HepG2 (cell line): Measurements from ENCODE around the gene RBM34. TPM values are rescaled to one million over a fixed set of nuclear protein-coding genes. Genes with fewer than 3 reads are reported as not detected.
A peak's percentile ranks its signal among the peaks of the same experiment; 100 is the strongest.

Experiments used
- ZC3H4 ChIP-seq: sonication (generic); formaldehyde crosslinking; IDR thresholded peaks from 2 replicates; pipeline ENCODE4 v1.4.0; 2020; ENCODE audit warnings: missing genetic modification reagents, borderline replicate concordance
- ZNF432 ChIP-seq: sonication (generic); formaldehyde crosslinking; IDR thresholded peaks from 2 replicates; pipeline ENCODE4 v1.5.0; 2020; ENCODE audit warnings: missing genetic modification reagents, mild to moderate bottlenecking, borderline replicate concordance
- ZNF549 ChIP-seq: sonication (generic); formaldehyde crosslinking; IDR thresholded peaks from 2 replicates; pipeline ENCODE4 v1.5.0; 2020; ENCODE audit warnings: missing genetic modification reagents
- ZNF619 ChIP-seq: sonication (generic); formaldehyde crosslinking; IDR thresholded peaks from 2 replicates; pipeline ENCODE4 v1.4.0; 2020; ENCODE audit warnings: mild to moderate bottlenecking, missing genetic modification reagents
- ZNF770 ChIP-seq: sonication (generic); formaldehyde crosslinking; IDR thresholded peaks from 2 replicates; pipeline ENCODE4 v1.5.0; 2020; ENCODE audit warnings: mild to moderate bottlenecking, missing genetic modification reagents
- ZSCAN29 ChIP-seq: sonication (generic); formaldehyde crosslinking; conservative IDR thresholded peaks from 2 replicates; pipeline ENCODE4 v1.4.0; 2020; ENCODE audit warnings: mild to moderate bottlenecking, missing genetic modification reagents
- polyA plus RNA-seq, 8 experiments: library from polyadenylated mRNA; depleted of rRNA in 3 of 8; stranded (reverse) in 7 of 8; unstranded in 1 of 8; fragments of >200 nt; fragmentation: Illumina TruSeq in 4 of 8; extraction: Trizol in 4 of 8; gene quantifications; 2 replicates each; pipeline versions ENCODE4 v1.2.1 to v1.2.3, GENCODE V29; 2011 to 2016; ENCODE audit warnings: low read depth in 4 of 8, missing spikeins in 1 of 8, mixed read lengths in 1 of 8; ENCODE audit not compliant: insufficient read depth in 1 of 8
- total RNA-seq, 5 experiments: library from RNA; depleted of rRNA; stranded (reverse); fragments of >200 nt; fragmentation: Illumina TruSeq; extraction: Trizol; gene quantifications; 2 replicates each; pipeline ENCODE4 v1.2.3, GENCODE V29; 2016; ENCODE audit warnings: low read depth in 1 of 5
- TF ChIP-seq, protein P1 (sequence below): sonication (generic); formaldehyde crosslinking; IDR thresholded peaks from 2 replicates; pipeline ENCODE4 v1.4.0; 2020; ENCODE audit warnings: missing genetic modification reagents

RBM34 gene
- total and polyA plus RNA-seq, 2 of the 13 experiments (the other 11 are each of a cell fraction or from before 2014, with no cell fraction given), result 34.7 to 73.0 TPM

GRCh38 chr1:235161685-235162327, 756 bp upstream of the RBM34 start (continued):
- TF ChIP-seq ZNF770 (CRISPR knock-in tag) (peak; percentile 73), ZC3H4 (0 out of 2 replicates have a peak, but pooled peaks have one; percentile 34), ZNF432 (no peak), ZNF549 (CRISPR knock-in tag) (no peak), ZNF619 (CRISPR knock-in tag) (0 out of 2 replicates have a peak, but pooled peaks have one; percentile 3), ZSCAN29 (CRISPR knock-in tag) (peak; percentile 15; the same call in 1 of the 2 replicates)
- TF ChIP-seq, protein P1, sequence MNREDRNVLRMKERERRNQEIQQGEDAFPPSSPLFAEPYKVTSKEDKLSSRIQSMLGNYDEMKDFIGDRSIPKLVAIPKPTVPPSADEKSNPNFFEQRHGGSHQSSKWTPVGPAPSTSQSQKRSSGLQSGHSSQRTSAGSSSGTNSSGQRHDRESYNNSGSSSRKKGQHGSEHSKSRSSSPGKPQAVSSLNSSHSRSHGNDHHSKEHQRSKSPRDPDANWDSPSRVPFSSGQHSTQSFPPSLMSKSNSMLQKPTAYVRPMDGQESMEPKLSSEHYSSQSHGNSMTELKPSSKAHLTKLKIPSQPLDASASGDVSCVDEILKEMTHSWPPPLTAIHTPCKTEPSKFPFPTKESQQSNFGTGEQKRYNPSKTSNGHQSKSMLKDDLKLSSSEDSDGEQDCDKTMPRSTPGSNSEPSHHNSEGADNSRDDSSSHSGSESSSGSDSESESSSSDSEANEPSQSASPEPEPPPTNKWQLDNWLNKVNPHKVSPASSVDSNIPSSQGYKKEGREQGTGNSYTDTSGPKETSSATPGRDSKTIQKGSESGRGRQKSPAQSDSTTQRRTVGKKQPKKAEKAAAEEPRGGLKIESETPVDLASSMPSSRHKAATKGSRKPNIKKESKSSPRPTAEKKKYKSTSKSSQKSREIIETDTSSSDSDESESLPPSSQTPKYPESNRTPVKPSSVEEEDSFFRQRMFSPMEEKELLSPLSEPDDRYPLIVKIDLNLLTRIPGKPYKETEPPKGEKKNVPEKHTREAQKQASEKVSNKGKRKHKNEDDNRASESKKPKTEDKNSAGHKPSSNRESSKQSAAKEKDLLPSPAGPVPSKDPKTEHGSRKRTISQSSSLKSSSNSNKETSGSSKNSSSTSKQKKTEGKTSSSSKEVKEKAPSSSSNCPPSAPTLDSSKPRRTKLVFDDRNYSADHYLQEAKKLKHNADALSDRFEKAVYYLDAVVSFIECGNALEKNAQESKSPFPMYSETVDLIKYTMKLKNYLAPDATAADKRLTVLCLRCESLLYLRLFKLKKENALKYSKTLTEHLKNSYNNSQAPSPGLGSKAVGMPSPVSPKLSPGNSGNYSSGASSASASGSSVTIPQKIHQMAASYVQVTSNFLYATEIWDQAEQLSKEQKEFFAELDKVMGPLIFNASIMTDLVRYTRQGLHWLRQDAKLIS, result peak; percentile 21; the same call in 1 of the 2 replicates
- TF ChIP-seq, all 625 proteins: peak for 11
